IMR-90 (cell line): ENCODE measurements around the gene GAS7. TPM values are rescaled to one million over a fixed set of nuclear protein-coding genes. Genes with fewer than 3 reads are reported as not detected.

Source experiments
- ATAC-seq: fragments of 200-7000 bp; cut with Tn5 transposase; 2 replicates; pipeline ENCODE4 v1.9.1; 2020; ENCODE audit warnings: low read depth, mild to moderate bottlenecking, moderate library complexity
- BruUV-seq: library from RNA; stranded (reverse); fragments of 400-500 nt; replicated peaks from 2 replicates; lab custom pipeline; 2021; lab: Mats Ljungman, UMichigan
- CTCF ChIA-PET: fragments of 300-600 bp; formaldehyde crosslinking; extraction: SDS; loops from one replicate; lab custom pipeline; 2021; ENCODE audit warnings: antibody characterized with exemption; lab: Yijun Ruan, JAX
- POLR2A ChIA-PET: fragments of 300-600 bp; sonication (Branson Sonifier 250); formaldehyde crosslinking; loops from one replicate; lab custom pipeline; 2022; ENCODE audit warnings: antibody characterized with exemption; ENCODE audit not compliant: unreplicated experiment; lab: Charles Lee
- DNase-seq: peaks from one replicate; pipeline ENCODE4 v3.0.0; 2013
- H2AFZ ChIP-seq: replicated peaks from 2 replicates; pipeline ENCODE3; 2013; ENCODE audit warnings: low read length, mild to moderate bottlenecking; ENCODE audit not compliant: poor library complexity
- H2AK5ac ChIP-seq: 2 replicates; pipeline ENCODE4 v1.6.1; 2013; ENCODE audit warnings: low read depth, low read length, inconsistent platforms
- H2AK9ac ChIP-seq: replicated peaks from 2 replicates; pipeline ENCODE3; 2013; ENCODE audit warnings: mild to moderate bottlenecking, low read depth, low read length, moderate library complexity; ENCODE audit not compliant: poor library complexity
- H2BK120ac ChIP-seq: 2 replicates; pipeline ENCODE4 v1.6.1; 2013; ENCODE audit warnings: low read depth, low read length, inconsistent platforms
- H2BK15ac ChIP-seq: 3 replicates; pipeline ENCODE4 v1.6.1; 2013; ENCODE audit warnings: low read depth, low read length, inconsistent platforms
- H2BK20ac ChIP-seq: 2 replicates; pipeline ENCODE4 v1.6.1; 2013; ENCODE audit warnings: low read depth, mild to moderate bottlenecking, inconsistent platforms, low read length, moderate library complexity
- H2BK5ac ChIP-seq: 2 replicates; pipeline ENCODE4 v1.6.1; 2013; ENCODE audit warnings: mild to moderate bottlenecking, low read depth, low read length, inconsistent platforms; ENCODE audit not compliant: poor library complexity, severe bottlenecking
- H3K14ac ChIP-seq: replicated peaks from 2 replicates; pipeline ENCODE4 v1.6.1; 2013; ENCODE audit warnings: low read depth, low read length, inconsistent platforms
- H3K18ac ChIP-seq: 2 replicates; pipeline ENCODE4 v1.6.1; 2013; ENCODE audit warnings: low read depth, low read length, control low read depth
- H3K23ac ChIP-seq: 2 replicates; pipeline ENCODE4 v1.6.1; 2013; ENCODE audit warnings: low read depth, low read length, inconsistent platforms
- H3K27ac ChIP-seq: 2 replicates; pipeline ENCODE4 v1.5.1; 2013; ENCODE audit warnings: mild to moderate bottlenecking, control low read depth, low read length; ENCODE audit not compliant: insufficient read depth
- H3K27me3 ChIP-seq: 2 replicates; pipeline ENCODE4 v1.6.1; 2013; ENCODE audit warnings: low read length; ENCODE audit not compliant: control insufficient read depth, insufficient read depth
- H3K36me3 ChIP-seq: 2 replicates; pipeline ENCODE4 v1.6.1; 2013; ENCODE audit warnings: low read length, mixed read lengths; ENCODE audit not compliant: control insufficient read depth, insufficient read depth
- H3K4ac ChIP-seq: 2 replicates; pipeline ENCODE4 v1.6.1; 2013; ENCODE audit warnings: low read depth, low read length, inconsistent platforms
- H3K4me1 ChIP-seq: 2 replicates; pipeline ENCODE4 v1.6.1; 2013; ENCODE audit warnings: low read length, mixed read lengths; ENCODE audit not compliant: control insufficient read depth, insufficient read depth
- H3K4me2 ChIP-seq: 2 replicates; pipeline ENCODE4 v1.6.1; 2013; ENCODE audit warnings: low read depth, mild to moderate bottlenecking, control low read depth, low read length, moderate library complexity
- H3K4me3 ChIP-seq: 2 replicates; pipeline ENCODE4 v1.5.1; 2013; ENCODE audit warnings: low read depth, mild to moderate bottlenecking, control low read depth, low read length, moderate library complexity; ENCODE audit not compliant: insufficient read depth
- H3K56ac ChIP-seq: 2 replicates; pipeline ENCODE4 v1.6.1; 2013; ENCODE audit warnings: low read length, inconsistent platforms; ENCODE audit not compliant: insufficient read depth; ENCODE audit errors: extremely low read depth
- H3K79me1 ChIP-seq, 2 experiments: 2 replicates each; pipeline ENCODE4 v1.6.1; 2013; ENCODE audit warnings: low read length in 2 of 2, inconsistent platforms in 1 of 2, low read depth in 1 of 2
- H3K9ac ChIP-seq: 2 replicates; pipeline ENCODE4 v1.6.1; 2013; ENCODE audit warnings: low read depth, low read length, control low read depth
- H3K9me1 ChIP-seq: 2 replicates; pipeline ENCODE4 v1.6.1; 2013; ENCODE audit warnings: low read length, inconsistent platforms; ENCODE audit not compliant: insufficient read depth
- H3K9me3 ChIP-seq: 2 replicates; pipeline ENCODE4 v1.6.1; 2013; ENCODE audit warnings: low read length; ENCODE audit not compliant: control insufficient read depth, insufficient read depth
- H4K20me1 ChIP-seq: 2 replicates; pipeline ENCODE4 v1.6.1; 2013; ENCODE audit warnings: low read length, inconsistent platforms; ENCODE audit not compliant: insufficient read depth
- H4K5ac ChIP-seq: 2 replicates; pipeline ENCODE4 v1.6.1; 2013; ENCODE audit warnings: mild to moderate bottlenecking, low read depth, low read length, control low read depth
- H4K8ac ChIP-seq, 2 experiments: 2 replicates each; pipeline ENCODE4 v1.6.1; 2013; ENCODE audit warnings: low read depth in 2 of 2, low read length in 2 of 2, control low read depth in 1 of 2, inconsistent platforms in 1 of 2
- H4K91ac ChIP-seq: 2 replicates; pipeline ENCODE4 v1.6.1; 2013; ENCODE audit warnings: low read depth, low read length, inconsistent platforms; ENCODE audit not compliant: insufficient read depth
- BHLHE40 ChIP-seq: fragments of 150-350 bp; IDR thresholded peaks from 2 replicates; pipeline ENCODE4 v1.6.1; 2016; ENCODE audit warnings: mild to moderate bottlenecking, low read depth, low read length
- CEBPB ChIP-seq: IDR thresholded peaks from 2 replicates; pipeline ENCODE4 v1.6.1; 2012; ENCODE audit warnings: low read depth, low read length, improper control_type of control experiment
- CHD1 ChIP-seq: IDR thresholded peaks from 2 replicates; pipeline ENCODE4 v1.6.1; 2012; ENCODE audit warnings: low read depth, low read length, improper control_type of control experiment
- CTCF ChIP-seq: conservative IDR thresholded peaks from 2 replicates; pipeline ENCODE4 v1.5.1; 2012; ENCODE audit warnings: mild to moderate bottlenecking, low read depth, low read length, improper control_type of control experiment
- FOS ChIP-seq: fragments of 150-350 bp; IDR thresholded peaks from 2 replicates; pipeline ENCODE4 v1.6.1; 2016; ENCODE audit warnings: low read depth, low read length
- MAFK ChIP-seq: IDR thresholded peaks from 2 replicates; pipeline ENCODE4 v1.6.1; 2012; ENCODE audit warnings: low read depth, low read length, improper control_type of control experiment
- MAZ ChIP-seq: IDR thresholded peaks from 2 replicates; pipeline ENCODE4 v1.6.1; 2012; ENCODE audit warnings: low read depth, mild to moderate bottlenecking, low read length, improper control_type of control experiment, moderate library complexity, borderline replicate concordance
- MXI1 ChIP-seq: IDR thresholded peaks from 2 replicates; pipeline ENCODE4 v1.6.1; 2012; ENCODE audit warnings: low read depth, mild to moderate bottlenecking, low read length, moderate library complexity, borderline replicate concordance
- NFE2L2 ChIP-seq: fragments of 150-350 bp; IDR thresholded peaks from 2 replicates; pipeline ENCODE4 v1.6.1; 2016; ENCODE audit warnings: low read depth, mild to moderate bottlenecking, low read length
- POLR2A ChIP-seq: IDR thresholded peaks from 2 replicates; pipeline ENCODE4 v1.6.1; 2012; ENCODE audit warnings: mild to moderate bottlenecking, low read depth, low read length
- RAD21 ChIP-seq: IDR thresholded peaks from 2 replicates; pipeline ENCODE4 v1.6.1; 2012; ENCODE audit warnings: low read length, improper control_type of control experiment
- RCOR1 ChIP-seq: IDR thresholded peaks from 2 replicates; pipeline ENCODE4 v1.6.1; 2012; ENCODE audit warnings: mild to moderate bottlenecking, low read length, improper control_type of control experiment; ENCODE audit not compliant: insufficient replicate concordance
- RFX5 ChIP-seq: IDR thresholded peaks from 2 replicates; pipeline ENCODE4 v1.8.0; 2012; ENCODE audit warnings: low read depth, mild to moderate bottlenecking, low read length, moderate library complexity
- SMC3 ChIP-seq: fragments of 150-350 bp; IDR thresholded peaks from 2 replicates; pipeline ENCODE4 v1.6.1; 2016; ENCODE audit warnings: low read depth, mild to moderate bottlenecking, antibody characterized with exemption, low read length, moderate library complexity
- USF2 ChIP-seq: fragments of 150-350 bp; IDR thresholded peaks from 2 replicates; pipeline ENCODE4 v1.6.1; 2017; ENCODE audit warnings: mild to moderate bottlenecking, antibody characterized with exemption, low read length, low read depth
- WGBS, 2 experiments: methylation state at CpG; one replicate each; pipeline versions ENCODE4 v1.1.5 to v1.1.7; 2013; ENCODE audit warnings: missing lambda C conversion rate in 2 of 2; ENCODE audit not compliant: insufficient read length in 1 of 2; ENCODE audit errors: extremely low coverage in 2 of 2; 5-methylcytosine and 5-hydroxymethylcytosine counted together
- dilution Hi-C: fragments of 300-500 bp; cut with HindIII; formaldehyde crosslinking; loops from one replicate; pipeline ENCODE4 v1.14.3; 2018; ENCODE audit warnings: low sequenced_read_pairs; ENCODE audit not compliant: unreplicated experiment
- in situ Hi-C: fragments of 300-500 bp; cut with MboI; formaldehyde crosslinking; loops from 3 replicates; pipeline ENCODE4 v1.14.3; 2019; ENCODE audit warnings: low sequenced_read_pairs, inconsistent platforms, mixed read lengths
- intact Hi-C: fragments of 100-400 bp; cut with micrococcal nuclease; formaldehyde crosslinking; loops from 2 replicates; pipeline ENCODE4 v1.10.0; 2022
- polyA plus RNA-seq, 3 experiments: library from polyadenylated mRNA; depleted of rRNA; stranded (reverse); fragments of >200 nt; gene quantifications; 2 replicates each; pipeline ENCODE4 v1.2.3, GENCODE V29; 2012; ENCODE audit warnings: low replicate concordance in 1 of 3
- total RNA-seq: library from RNA; depleted of rRNA; stranded (reverse); fragments of >200 nt; gene quantifications from 2 replicates; pipeline ENCODE4 v1.2.3, GENCODE V29; 2012
- TF ChIP-seq, protein P1 (sequence below): fragments of 150-350 bp; IDR thresholded peaks from 2 replicates; pipeline ENCODE4 v1.6.1; 2016; ENCODE audit warnings: low read depth, mild to moderate bottlenecking, low read length, moderate library complexity, borderline replicate concordance

The GAS7 gene
- total and polyA plus RNA-seq, 2 of the 4 experiments (the other 2 are of a cell fraction), result 4.6 to 5.0 TPM

GRCh38 chr17:9991351-9991750, 207.1 kb downstream of the GAS7 start:
- Histone ChIP-seq H3K18ac (no peak overlapping the region), H3K9me1 (no peaks in the 10 kb centered on the region), H3K4me1 (no peaks in the 10 kb centered on the region), H2BK20ac (no peak overlapping the region), H3K23ac (no peak overlapping the region), H3K4ac (no peak overlapping the region), H2BK15ac (no peak overlapping the region), H3K56ac (no peak overlapping the region), H4K8ac (no peak overlapping the region), H3K9me3 (no peaks in the 10 kb centered on the region), H3K9ac (no peak overlapping the region), H2AK5ac (no peak overlapping the region), H4K91ac (no peak overlapping the region), H3K4me3 (no peak overlapping the region), H2BK5ac (no peak overlapping the region), H3K4me2 (no peak overlapping the region), H3K14ac (no peak overlapping the region), H3K27me3 (no peaks in the 10 kb centered on the region), H2AK9ac (no peak overlapping the region), H3K27ac (no peak overlapping the region), H4K5ac (no peak overlapping the region), H3K36me3 (no peaks in the 10 kb centered on the region), H2AFZ (no peak overlapping the region), H3K79me1 (no peaks in the 10 kb centered on the region), H2BK120ac (no peak overlapping the region), H4K20me1 (no peaks in the 10 kb centered on the region)
- DNase-seq (no peak), ATAC-seq (no peak)
- ChIA-PET POLR2A (no interaction called here), CTCF (no interaction called here)
- 78% methylated on average over 1 of the region's 7 CpGs; no CpG with 5 or more reads in 1 of the 2 experiments for WGBS, 2 experiments
- in situ Hi-C loops, result no loop called here
- BruUV-seq, result no TSS peak
- dilution Hi-C loops, result no loop called here
- intact Hi-C loops, result no loop called here
- TF ChIP-seq CEBPB, result no peak
- TF ChIP-seq, protein P1, sequence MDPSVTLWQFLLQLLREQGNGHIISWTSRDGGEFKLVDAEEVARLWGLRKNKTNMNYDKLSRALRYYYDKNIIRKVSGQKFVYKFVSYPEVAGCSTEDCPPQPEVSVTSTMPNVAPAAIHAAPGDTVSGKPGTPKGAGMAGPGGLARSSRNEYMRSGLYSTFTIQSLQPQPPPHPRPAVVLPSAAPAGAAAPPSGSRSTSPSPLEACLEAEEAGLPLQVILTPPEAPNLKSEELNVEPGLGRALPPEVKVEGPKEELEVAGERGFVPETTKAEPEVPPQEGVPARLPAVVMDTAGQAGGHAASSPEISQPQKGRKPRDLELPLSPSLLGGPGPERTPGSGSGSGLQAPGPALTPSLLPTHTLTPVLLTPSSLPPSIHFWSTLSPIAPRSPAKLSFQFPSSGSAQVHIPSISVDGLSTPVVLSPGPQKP, result no peak
- no peak for TF ChIP-seq NFE2L2
- TF ChIP-seq RAD21, result no peak
- no peak for TF ChIP-seq MXI1
- TF ChIP-seq RFX5, result no peak
- no peak for TF ChIP-seq SMC3
- TF ChIP-seq CHD1, result no peak
- TF ChIP-seq RCOR1, result no peak
- no peak for TF ChIP-seq USF2
- no peak for TF ChIP-seq POLR2A
- no peak for TF ChIP-seq BHLHE40
- no peak for TF ChIP-seq MAFK
- no peak for TF ChIP-seq FOS
- TF ChIP-seq MAZ, result no peak
- TF ChIP-seq CTCF, result no peak
